ENCODE measurements around the gene WASHC1. TPM values are rescaled to one million over a fixed set of nuclear protein-coding genes. Genes with fewer than 3 reads are reported as not detected.
"Not testable (repeated sequence)": the region's sequence is repeated elsewhere in the genome, so short reads cannot be mapped to it uniquely, and the experiment has no call there.

The WASHC1 gene
- 21.1 TPM in 2 replicates for total RNA-seq (2021)
- Bru-seq, nascent RNA, result percentile 59 among the genes with signal in this experiment
- percentile 74 among the genes with signal in this experiment for BruChase-seq, experiment 1, labeled RNA remaining after a 2-hour chase
- BruChase-seq, experiment 2, labeled RNA remaining after a 6-hour chase, result percentile 74 among the genes with signal in this experiment
- long read RNA-seq, partial matches to known transcripts, result 1 of 11 reads
- long read RNA-seq, other reads (novel, unspliced or antisense), result 10 of 11 reads

GRCh38 chr9:29356-29755 is at the start of gene WASHC1:
Gene WASHC1 (minus strand): TSS chr9:29456. CDS start chr9:24999, 4,457 bp downstream.
- H3K27ac ChIP-seq (ENCODE audit: low read depth, low read length, poor library complexity, severe bottlenecking); H3K9me3 ChIP-seq (ENCODE audit: low read depth, low read length, poor library complexity, severe bottlenecking); H3K27me3 ChIP-seq (replicated peaks; ENCODE audit: insufficient read depth, low read depth, low read length, poor library complexity); CTCF ChIA-PET; intact Hi-C loops (cut with micrococcal nuclease; ENCODE audit: unreplicated experiment); POLR2A ChIA-PET (ENCODE audit: low non-redundant PET); BruUV-seq (replicated peaks); H3K4me1 ChIP-seq (ENCODE audit: insufficient read depth, low read length, poor library complexity, severe bottlenecking); H3K36me3 ChIP-seq (ENCODE audit: insufficient read depth, low read length, poor library complexity, severe bottlenecking); DNase-seq (ENCODE audit: low spot score): not testable (repeated sequence)
- peak within 1 kb of the TSS; percentile 39 for H3K4me3 ChIP-seq (ENCODE audit: low read depth, low read length, poor library complexity, severe bottlenecking)

GRCh38 chr9:78333-78732 is 49.1 kb upstream of the WASHC1 start:
- H3K4me1 ChIP-seq (ENCODE audit: insufficient read depth, low read length, poor library complexity, severe bottlenecking); H3K27me3 ChIP-seq (replicated peaks; ENCODE audit: insufficient read depth, low read depth, low read length, poor library complexity); DNase-seq (ENCODE audit: low spot score); intact Hi-C loops (cut with micrococcal nuclease; ENCODE audit: unreplicated experiment); CTCF ChIA-PET; H3K36me3 ChIP-seq (ENCODE audit: insufficient read depth, low read length, poor library complexity, severe bottlenecking); H3K9me3 ChIP-seq (ENCODE audit: low read depth, low read length, poor library complexity, severe bottlenecking); H3K27ac ChIP-seq (ENCODE audit: low read depth, low read length, poor library complexity, severe bottlenecking); POLR2A ChIA-PET (ENCODE audit: low non-redundant PET); H3K4me3 ChIP-seq (ENCODE audit: low read depth, low read length, poor library complexity, severe bottlenecking); BruUV-seq (replicated peaks): not testable (repeated sequence)

GRCh38 chr9:76389-76788 is 47.1 kb upstream of the WASHC1 start:
- CTCF ChIA-PET; H3K4me1 ChIP-seq (ENCODE audit: insufficient read depth, low read length, poor library complexity, severe bottlenecking); POLR2A ChIA-PET (ENCODE audit: low non-redundant PET); intact Hi-C loops (cut with micrococcal nuclease; ENCODE audit: unreplicated experiment); H3K4me3 ChIP-seq (ENCODE audit: low read depth, low read length, poor library complexity, severe bottlenecking); BruUV-seq (replicated peaks); DNase-seq (ENCODE audit: low spot score); H3K9me3 ChIP-seq (ENCODE audit: low read depth, low read length, poor library complexity, severe bottlenecking); H3K36me3 ChIP-seq (ENCODE audit: insufficient read depth, low read length, poor library complexity, severe bottlenecking); H3K27ac ChIP-seq (ENCODE audit: low read depth, low read length, poor library complexity, severe bottlenecking): not testable (repeated sequence)
- peaks cover 16% of the 10 kb centered on the region for H3K27me3 ChIP-seq (replicated peaks; ENCODE audit: insufficient read depth, low read depth, low read length, poor library complexity)

GRCh38 chr9:73900-74525 is 44.8 kb upstream of the WASHC1 start:
- CTCF ChIA-PET; intact Hi-C loops (cut with micrococcal nuclease; ENCODE audit: unreplicated experiment); BruUV-seq (replicated peaks): not testable (repeated sequence)

GRCh38 chr9:73076-73899 is 44.0 kb upstream of the WASHC1 start:
- CTCF ChIA-PET; intact Hi-C loops (cut with micrococcal nuclease; ENCODE audit: unreplicated experiment); H3K36me3 ChIP-seq (ENCODE audit: insufficient read depth, low read length, poor library complexity, severe bottlenecking); H3K9me3 ChIP-seq (ENCODE audit: low read depth, low read length, poor library complexity, severe bottlenecking); POLR2A ChIA-PET (ENCODE audit: low non-redundant PET); DNase-seq (ENCODE audit: low spot score); H3K4me1 ChIP-seq (ENCODE audit: insufficient read depth, low read length, poor library complexity, severe bottlenecking); BruUV-seq (replicated peaks); H3K27ac ChIP-seq (ENCODE audit: low read depth, low read length, poor library complexity, severe bottlenecking): not testable (repeated sequence)
- peak overlapping the region; percentile 19 for H3K4me3 ChIP-seq (ENCODE audit: low read depth, low read length, poor library complexity, severe bottlenecking)
- peaks cover 13% of the 10 kb centered on the region for H3K27me3 ChIP-seq (replicated peaks; ENCODE audit: insufficient read depth, low read depth, low read length, poor library complexity)

More at GRCh38 chr9:73900-74525, 44.8 kb upstream of the WASHC1 start:
- H3K27ac ChIP-seq (ENCODE audit: low read depth, low read length, poor library complexity, severe bottlenecking); DNase-seq (ENCODE audit: low spot score); POLR2A ChIA-PET (ENCODE audit: low non-redundant PET); H3K4me1 ChIP-seq (ENCODE audit: insufficient read depth, low read length, poor library complexity, severe bottlenecking); H3K4me3 ChIP-seq (ENCODE audit: low read depth, low read length, poor library complexity, severe bottlenecking); H3K9me3 ChIP-seq (ENCODE audit: low read depth, low read length, poor library complexity, severe bottlenecking); H3K36me3 ChIP-seq (ENCODE audit: insufficient read depth, low read length, poor library complexity, severe bottlenecking): not testable (repeated sequence)
- H3K27me3 ChIP-seq (replicated peaks; ENCODE audit: insufficient read depth, low read depth, low read length, poor library complexity), result peaks cover 13% of the 10 kb centered on the region

GRCh38 chr9:63031-63629 is 33.9 kb upstream of the WASHC1 start:
- H3K27me3 ChIP-seq (replicated peaks; ENCODE audit: insufficient read depth, low read depth, low read length, poor library complexity), result not testable (repeated sequence)

GRCh38 chr9:52678-53077 is 23.4 kb upstream of the WASHC1 start:
- H3K9me3 ChIP-seq (ENCODE audit: low read depth, low read length, poor library complexity, severe bottlenecking); DNase-seq (ENCODE audit: low spot score); intact Hi-C loops (cut with micrococcal nuclease; ENCODE audit: unreplicated experiment); CTCF ChIA-PET; H3K36me3 ChIP-seq (ENCODE audit: insufficient read depth, low read length, poor library complexity, severe bottlenecking); H3K27ac ChIP-seq (ENCODE audit: low read depth, low read length, poor library complexity, severe bottlenecking); BruUV-seq (replicated peaks); POLR2A ChIA-PET (ENCODE audit: low non-redundant PET); H3K27me3 ChIP-seq (replicated peaks; ENCODE audit: insufficient read depth, low read depth, low read length, poor library complexity); H3K4me3 ChIP-seq (ENCODE audit: low read depth, low read length, poor library complexity, severe bottlenecking); H3K4me1 ChIP-seq (ENCODE audit: insufficient read depth, low read length, poor library complexity, severe bottlenecking): not testable (repeated sequence)

More at GRCh38 chr9:63031-63629, 33.9 kb upstream of the WASHC1 start:
- CTCF ChIA-PET; DNase-seq (ENCODE audit: low spot score); H3K36me3 ChIP-seq (ENCODE audit: insufficient read depth, low read length, poor library complexity, severe bottlenecking); intact Hi-C loops (cut with micrococcal nuclease; ENCODE audit: unreplicated experiment); H3K4me3 ChIP-seq (ENCODE audit: low read depth, low read length, poor library complexity, severe bottlenecking); H3K27ac ChIP-seq (ENCODE audit: low read depth, low read length, poor library complexity, severe bottlenecking); H3K9me3 ChIP-seq (ENCODE audit: low read depth, low read length, poor library complexity, severe bottlenecking); H3K4me1 ChIP-seq (ENCODE audit: insufficient read depth, low read length, poor library complexity, severe bottlenecking); BruUV-seq (replicated peaks); POLR2A ChIA-PET (ENCODE audit: low non-redundant PET): not testable (repeated sequence)
